Caco-2 (cell line): ENCODE measurements around the gene PITPNM3. TPM values are rescaled to one million over a fixed set of nuclear protein-coding genes. Genes with fewer than 3 reads are reported as not detected.

Source experiments
- BruUV-seq: library from RNA; stranded (reverse); fragments of 400-500 nt; replicated peaks from 2 replicates; lab custom pipeline; 2021; lab: Mats Ljungman, UMichigan
- CTCF ChIA-PET: fragments of 300-600 bp; sonication (Branson Sonifier 250); formaldehyde crosslinking; loops from one replicate; lab custom pipeline; 2022; ENCODE audit warnings: antibody characterized with exemption; lab: Charles Lee
- POLR2A ChIA-PET: fragments of 300-600 bp; sonication (Branson Sonifier 250); formaldehyde crosslinking; loops from one replicate; lab custom pipeline; 2022; ENCODE audit warnings: antibody characterized with exemption; lab: Charles Lee
- DNase-seq, 2 experiments: peaks; one replicate each; pipeline versions ENCODE4 v3.0.0 to v3.0.0-alpha.2; 2020 to 2022
- H3K27me3 ChIP-seq: replicated peaks from 2 replicates; pipeline ENCODE4 v1.6.0; 2011; ENCODE audit warnings: low read length; ENCODE audit not compliant: control insufficient read depth, insufficient read depth
- H3K36me3 ChIP-seq: 2 replicates; pipeline ENCODE4 v1.5.1; 2011; ENCODE audit warnings: low read length; ENCODE audit not compliant: control insufficient read depth, insufficient read depth
- H3K4me1 ChIP-seq: fragments of 250-450 bp; sonication (Bioruptor Pico); 2 replicates; pipeline ENCODE4 v1.5.1; 2020; ENCODE audit warnings: mild to moderate bottlenecking
- H3K4me3 ChIP-seq: 2 replicates; pipeline ENCODE4 v1.5.1; 2011; ENCODE audit warnings: low read depth, mild to moderate bottlenecking, control low read depth, low read length
- H3K9me3 ChIP-seq: fragments of 250-450 bp; sonication (Bioruptor Pico); 2 replicates; pipeline ENCODE4 v1.5.1; 2020; ENCODE audit warnings: mild to moderate bottlenecking, moderate library complexity
- H3K27ac Mint-ChIP-seq: one replicate; pipeline ENCODE4 v1.8.0; 2022; ENCODE audit warnings: mixed read lengths; ENCODE audit not compliant: unreplicated experiment
- H3K27me3 Mint-ChIP-seq: one replicate; pipeline ENCODE4 v1.8.0; 2022; ENCODE audit warnings: mixed read lengths; ENCODE audit not compliant: insufficient read depth, unreplicated experiment
- H3K36me3 Mint-ChIP-seq: one replicate; pipeline ENCODE4 v1.8.0; 2022; ENCODE audit warnings: mild to moderate bottlenecking, mixed read lengths; ENCODE audit not compliant: insufficient read depth, unreplicated experiment
- H3K4me1 Mint-ChIP-seq: one replicate; pipeline ENCODE4 v1.8.0; 2022; ENCODE audit warnings: low read depth, mixed read lengths; ENCODE audit not compliant: unreplicated experiment
- H3K4me3 Mint-ChIP-seq: one replicate; pipeline ENCODE4 v1.8.0; 2022; ENCODE audit warnings: mild to moderate bottlenecking, moderate library complexity, mixed read lengths; ENCODE audit not compliant: unreplicated experiment
- H3K9me3 Mint-ChIP-seq: one replicate; pipeline ENCODE4 v1.8.0; 2022; ENCODE audit warnings: mixed read lengths; ENCODE audit not compliant: unreplicated experiment
- CTCF ChIP-seq, 2 experiments: fragments of 200-600 bp in 1 of 2; IDR thresholded peaks; 1 replicate in 1 of 2; 2 replicates in 1 of 2; pipeline versions ENCODE4 v1.5.1 to v1.8.0; 2011 to 2022; ENCODE audit warnings: antibody characterized with exemption in 1 of 2, control low read depth in 1 of 2, inconsistent platforms in 1 of 2, low read depth in 1 of 2, low read length in 1 of 2, mild to moderate bottlenecking in 1 of 2, moderate library complexity in 1 of 2; ENCODE audit not compliant: insufficient read depth in 1 of 2, severe bottlenecking in 1 of 2, unreplicated experiment in 1 of 2
- intact Hi-C: fragments of 100-400 bp; cut with micrococcal nuclease; formaldehyde crosslinking; loops from one replicate; pipeline ENCODE4 v1.10.0; 2022; ENCODE audit not compliant: unreplicated experiment
- total RNA-seq: library from RNA; stranded (reverse); gene quantifications from 2 replicates; pipeline ENCODE4 v1.2.3, GENCODE V29; 2022

PITPNM3 gene
- total RNA-seq, 1 experiment from 2014 or later: 0.50 TPM

DNA sequence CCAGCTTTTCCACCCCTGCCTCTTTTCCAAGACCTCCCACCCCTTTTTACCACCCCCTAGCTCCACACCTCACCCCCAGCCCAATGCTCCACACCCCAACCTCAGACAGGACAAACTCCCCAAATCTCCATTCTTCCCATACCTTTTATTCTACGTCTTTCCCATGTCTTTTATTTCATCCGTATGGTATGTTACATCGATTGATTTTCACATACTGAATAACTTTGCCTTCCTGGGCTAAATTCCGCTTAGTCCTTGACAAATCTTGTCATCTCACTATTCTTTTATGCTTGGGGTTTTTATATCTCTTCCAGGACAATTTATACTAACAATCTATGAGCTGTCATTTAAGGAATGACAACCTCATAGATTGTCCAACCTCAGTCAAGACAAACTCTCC lies 46.4 kb downstream of the PITPNM3 start:
- no peaks in the 10 kb centered on the region for H3K9me3 ChIP-seq
- H3K4me1 ChIP-seq: no peaks in the 10 kb centered on the region
- no peak overlapping the region for H3K4me3 Mint-ChIP-seq
- no peak for TF ChIP-seq CTCF (IDR thresholded peaks at IDR 0.05; ENCODE audit: insufficient read depth in 1 of 2, low read depth in 1 of 2, low read length in 1 of 2, severe bottlenecking in 1 of 2, unreplicated experiment in 1 of 2)
- no peaks in the 10 kb centered on the region for H3K27me3 ChIP-seq
- no peak overlapping the region for H3K4me3 ChIP-seq
- no peak for DNase-seq
- H3K4me1 Mint-ChIP-seq: no peaks in the 10 kb centered on the region
- no peaks in the 10 kb centered on the region for H3K36me3 ChIP-seq
- BruUV-seq: no TSS peak
- ChIA-PET CTCF (no interaction called here), POLR2A (no interaction called here)
- H3K27ac Mint-ChIP-seq: no peak overlapping the region
- H3K36me3 Mint-ChIP-seq: no peaks in the 10 kb centered on the region
- intact Hi-C loops: no loop called here
- H3K9me3 Mint-ChIP-seq: no peaks in the 10 kb centered on the region
- no peaks in the 10 kb centered on the region for H3K27me3 Mint-ChIP-seq

- H3K4me1 Mint-ChIP-seq: no peaks in the 10 kb centered on the region
- H3K36me3 Mint-ChIP-seq: no peaks in the 10 kb centered on the region
- Histone ChIP-seq H3K9me3 (no peaks in the 10 kb centered on the region), H3K36me3 (no peaks in the 10 kb centered on the region), H3K4me3 (no peak overlapping the region), H3K4me1 (no peaks in the 10 kb centered on the region), H3K27me3 (no peaks in the 10 kb centered on the region)
- no peaks in the 10 kb centered on the region for H3K9me3 Mint-ChIP-seq
- POLR2A ChIA-PET: no interaction called here
- TF ChIP-seq CTCF (IDR thresholded peaks at IDR 0.05; ENCODE audit: insufficient read depth in 1 of 2, low read depth in 1 of 2, low read length in 1 of 2, severe bottlenecking in 1 of 2, unreplicated experiment in 1 of 2): no peak
- no peak overlapping the region for H3K27ac Mint-ChIP-seq
- CTCF ChIA-PET: no interaction called here
- H3K4me3 Mint-ChIP-seq: no peak overlapping the region
- H3K27me3 Mint-ChIP-seq: no peaks in the 10 kb centered on the region
- no TSS peak for BruUV-seq
- intact Hi-C loops: no loop called here
- DNase-seq: no peak
Measured at GRCh38 chr17:6509031-6509771, 47.2 kb downstream of the PITPNM3 start.

DNA sequence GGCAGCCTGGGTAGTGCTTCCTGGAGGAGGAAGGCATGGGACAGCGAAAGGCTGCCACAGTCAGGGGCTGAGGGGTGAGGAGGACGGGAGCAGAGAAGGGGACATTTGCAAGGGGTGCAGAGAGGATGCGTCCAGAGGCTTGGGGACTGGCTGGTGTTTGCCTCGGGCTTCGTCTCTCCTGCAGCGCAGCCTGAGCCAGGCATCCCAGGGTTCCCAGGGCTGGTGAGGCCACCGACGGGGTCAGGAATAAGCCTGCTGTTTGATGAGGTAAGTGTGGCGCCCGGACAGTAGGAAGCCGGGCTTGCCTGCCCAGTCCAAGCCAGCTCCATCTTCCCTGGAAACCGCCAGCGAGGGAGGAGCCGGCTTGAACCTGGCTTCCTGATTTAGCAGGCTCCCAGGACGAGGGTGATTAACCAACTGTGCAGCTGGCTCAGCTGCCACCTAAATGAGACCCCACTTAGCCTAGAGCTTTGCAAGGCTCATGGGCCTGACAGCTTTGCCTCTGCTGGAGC lies 47.8 kb downstream of the PITPNM3 start:
- Histone ChIP-seq H3K27me3 (no peaks in the 10 kb centered on the region), H3K4me3 (no peak overlapping the region), H3K36me3 (no peaks in the 10 kb centered on the region), H3K9me3 (no peaks in the 10 kb centered on the region), H3K4me1 (no peaks in the 10 kb centered on the region)
- H3K4me3 Mint-ChIP-seq: no peak overlapping the region
- DNase-seq: no peak
- no peak overlapping the region for H3K27ac Mint-ChIP-seq
- CTCF ChIA-PET: no interaction called here
- no TSS peak for BruUV-seq
- POLR2A ChIA-PET: no interaction called here
- H3K9me3 Mint-ChIP-seq: no peaks in the 10 kb centered on the region
- no peaks in the 10 kb centered on the region for H3K4me1 Mint-ChIP-seq
- H3K27me3 Mint-ChIP-seq: no peaks in the 10 kb centered on the region
- intact Hi-C loops: no loop called here
- no peaks in the 10 kb centered on the region for H3K36me3 Mint-ChIP-seq
- no peak for TF ChIP-seq CTCF (IDR thresholded peaks at IDR 0.05; ENCODE audit: insufficient read depth in 1 of 2, low read depth in 1 of 2, low read length in 1 of 2, severe bottlenecking in 1 of 2, unreplicated experiment in 1 of 2)
